Measurements from ENCODE around the gene ZNF692. TPM values are rescaled to one million over a fixed set of nuclear protein-coding genes. Genes with fewer than 3 reads are reported as not detected.

ZNF692 gene
- total and polyA plus RNA-seq, 2 of the 13 experiments (the other 11 are each of a cell fraction or from before 2014, with no cell fraction given): 27.3 to 45.8 TPM

GRCh38 chr1:248906009-248906752, 47.3 kb upstream of the ZNF692 start, which contains the start of gene PGBD2 (continued):
- 0 out of 2 replicates have a peak, but pooled peaks have one; percentile 78 for TF ChIP-seq ZBTB49 (CRISPR knock-in tag; IDR thresholded peaks at IDR 0.05; ENCODE audit: borderline replicate concordance)
- no peak for TF ChIP-seq NFRKB (IDR thresholded peaks at IDR 0.05)
- TF ChIP-seq CHCHD3 (CRISPR knock-in tag; IDR thresholded peaks at IDR 0.05): peak; percentile 84; the same call in 1 of the 2 replicates
- peak; percentile 71; the same call in 1 of the 2 replicates for TF ChIP-seq ZKSCAN5 (CRISPR knock-in tag; IDR thresholded peaks at IDR 0.05)
- TF ChIP-seq, protein P1, sequence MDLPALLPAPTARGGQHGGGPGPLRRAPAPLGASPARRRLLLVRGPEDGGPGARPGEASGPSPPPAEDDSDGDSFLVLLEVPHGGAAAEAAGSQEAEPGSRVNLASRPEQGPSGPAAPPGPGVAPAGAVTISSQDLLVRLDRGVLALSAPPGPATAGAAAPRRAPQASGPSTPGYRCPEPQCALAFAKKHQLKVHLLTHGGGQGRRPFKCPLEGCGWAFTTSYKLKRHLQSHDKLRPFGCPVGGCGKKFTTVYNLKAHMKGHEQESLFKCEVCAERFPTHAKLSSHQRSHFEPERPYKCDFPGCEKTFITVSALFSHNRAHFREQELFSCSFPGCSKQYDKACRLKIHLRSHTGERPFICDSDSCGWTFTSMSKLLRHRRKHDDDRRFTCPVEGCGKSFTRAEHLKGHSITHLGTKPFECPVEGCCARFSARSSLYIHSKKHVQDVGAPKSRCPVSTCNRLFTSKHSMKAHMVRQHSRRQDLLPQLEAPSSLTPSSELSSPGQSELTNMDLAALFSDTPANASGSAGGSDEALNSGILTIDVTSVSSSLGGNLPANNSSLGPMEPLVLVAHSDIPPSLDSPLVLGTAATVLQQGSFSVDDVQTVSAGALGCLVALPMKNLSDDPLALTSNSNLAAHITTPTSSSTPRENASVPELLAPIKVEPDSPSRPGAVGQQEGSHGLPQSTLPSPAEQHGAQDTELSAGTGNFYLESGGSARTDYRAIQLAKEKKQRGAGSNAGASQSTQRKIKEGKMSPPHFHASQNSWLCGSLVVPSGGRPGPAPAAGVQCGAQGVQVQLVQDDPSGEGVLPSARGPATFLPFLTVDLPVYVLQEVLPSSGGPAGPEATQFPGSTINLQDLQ (CRISPR knock-in tag; IDR thresholded peaks at IDR 0.05): peak; percentile 88
- TF ChIP-seq, protein P2, sequence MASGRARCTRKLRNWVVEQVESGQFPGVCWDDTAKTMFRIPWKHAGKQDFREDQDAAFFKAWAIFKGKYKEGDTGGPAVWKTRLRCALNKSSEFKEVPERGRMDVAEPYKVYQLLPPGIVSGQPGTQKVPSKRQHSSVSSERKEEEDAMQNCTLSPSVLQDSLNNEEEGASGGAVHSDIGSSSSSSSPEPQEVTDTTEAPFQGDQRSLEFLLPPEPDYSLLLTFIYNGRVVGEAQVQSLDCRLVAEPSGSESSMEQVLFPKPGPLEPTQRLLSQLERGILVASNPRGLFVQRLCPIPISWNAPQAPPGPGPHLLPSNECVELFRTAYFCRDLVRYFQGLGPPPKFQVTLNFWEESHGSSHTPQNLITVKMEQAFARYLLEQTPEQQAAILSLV (CRISPR knock-in tag; IDR thresholded peaks at IDR 0.05; ENCODE audit: borderline replicate concordance): peak; percentile 94
- peak; percentile 96 for TF ChIP-seq TAF1 (CRISPR knock-in tag; IDR thresholded peaks at IDR 0.05)
- no peak for TF ChIP-seq ZNF569 (CRISPR knock-in tag; IDR thresholded peaks at IDR 0.05; ENCODE audit: borderline replicate concordance)
- no peak for TF ChIP-seq TBP (CRISPR knock-in tag; IDR thresholded peaks at IDR 0.05)
- TF ChIP-seq FOXC1 (CRISPR knock-in tag; IDR thresholded peaks at IDR 0.05; ENCODE audit: borderline replicate concordance): peak; percentile 95
- 0 out of 2 replicates have a peak, but pooled peaks have one; percentile 71 for TF ChIP-seq ZNF83 (CRISPR knock-in tag; IDR thresholded peaks at IDR 0.05; ENCODE audit: borderline replicate concordance)
- peak; percentile 92 for TF ChIP-seq ATF7-NPFF (CRISPR knock-in tag; IDR thresholded peaks at IDR 0.05; ENCODE audit: low read depth)
- TF ChIP-seq ZNF629 (CRISPR knock-in tag; conservative IDR thresholded peaks at IDR 0.05): peak; percentile 52
- TF ChIP-seq ISX (CRISPR knock-in tag; conservative IDR thresholded peaks at IDR 0.05): 0 out of 2 replicates have a peak, but pooled peaks have one; percentile 38
- 0 out of 2 replicates have a peak, but pooled peaks have one; percentile 75 for TF ChIP-seq ZNF256 (CRISPR knock-in tag; conservative IDR thresholded peaks at IDR 0.05)
- TF ChIP-seq HIC2 (CRISPR knock-in tag; IDR thresholded peaks at IDR 0.05; ENCODE audit: low read depth): peak; percentile 56; the same call in 1 of the 2 replicates
- TF ChIP-seq ZNF264 (CRISPR knock-in tag; IDR thresholded peaks at IDR 0.05): peak; percentile 60; the same call in 1 of the 2 replicates

Data from HepG2 (cell line).